A549 (cell line): ENCODE results near the gene IFT57. TPM values are rescaled to one million over a fixed set of nuclear protein-coding genes. Genes with fewer than 3 reads are reported as not detected.

Experiments used
- ATAC-seq, 2 experiments: fragments of 200-7000 bp in 1 of 2; fragments of >200 bp in 1 of 2; cut with Nextera tagmentation in 1 of 2; cut with Tn5 transposase in 1 of 2; 3 replicates each; pipeline versions ENCODE4 v1.8.0 to v1.9.1; 2018 to 2020; ENCODE audit warnings: mild to moderate bottlenecking in 1 of 2, moderate library complexity in 1 of 2
- CTCF ChIA-PET: fragments of 300-600 bp; sonication (Branson Sonifier 250); formaldehyde crosslinking; extraction: SDS; loops from one replicate; lab custom pipeline; 2021; ENCODE audit warnings: antibody characterized with exemption, inconsistent platforms; lab: Yijun Ruan, JAX
- POLR2A ChIA-PET: fragments of 350-600 bp; formaldehyde crosslinking; extraction: SDS; loops from one replicate; lab custom pipeline; 2021; ENCODE audit warnings: antibody characterized with exemption, inconsistent platforms; lab: Yijun Ruan, JAX
- DNase-seq, 2 experiments: peaks; one replicate each; pipeline versions ENCODE4 v3.0.0 to v3.0.0-alpha.2; 2011 to 2016; ENCODE audit warnings: low read depth in 1 of 2, low spot score in 1 of 2
- FAIRE-seq: peaks from 2 replicates; lab custom pipeline; 2011; peaks lifted over from hg19 to GRCh38; lab: Jason Lieb, UNC
- H3K27ac ChIP-seq, 2 experiments: fragments of >200 bp; sonication (Bioruptor Twin); formaldehyde crosslinking; 3 replicates each; pipeline ENCODE4 v1.5.1; 2016 to 2017
- H3K4me1 ChIP-seq: fragments of >200 bp; sonication (Bioruptor Twin); formaldehyde crosslinking; 3 replicates; pipeline ENCODE4 v1.6.1; 2016
- H3K4me2 ChIP-seq: fragments of >200 bp; sonication (Bioruptor Twin); formaldehyde crosslinking; 3 replicates; pipeline ENCODE4 v1.6.1; 2016
- H3K4me3 ChIP-seq: fragments of >200 bp; sonication (Bioruptor Twin); formaldehyde crosslinking; 3 replicates; pipeline ENCODE4 v1.5.1; 2016
- H3K9me3 ChIP-seq: fragments of >200 bp; sonication (Bioruptor Twin); formaldehyde crosslinking; 3 replicates; pipeline ENCODE4 v1.6.1; 2016
- BHLHE40 ChIP-seq: IDR thresholded peaks from 2 replicates; pipeline ENCODE4 v1.6.1; 2012; ENCODE audit warnings: low read depth, low read length, inconsistent platforms
- CBX2 ChIP-seq: fragments of 200-600 bp; sonication (generic); IDR thresholded peaks from 2 replicates; pipeline ENCODE4 v1.6.1; 2016; ENCODE audit warnings: low read depth, mild to moderate bottlenecking, borderline replicate concordance
- EHMT2 ChIP-seq: fragments of 200-600 bp; sonication (generic); IDR thresholded peaks from 2 replicates; pipeline ENCODE4 v1.6.1; 2016; ENCODE audit warnings: antibody characterized with exemption, low read depth, mild to moderate bottlenecking, moderate library complexity
- HEYL ChIP-seq: fragments of 250-450 bp; sonication (Bioruptor Pico); IDR thresholded peaks from 2 replicates; pipeline ENCODE4 v1.8.0; 2021; ENCODE audit warnings: mild to moderate bottlenecking, moderate library complexity
- NR3C1 ChIP-seq: fragments of >200 bp; sonication (Bioruptor Twin); formaldehyde crosslinking; IDR thresholded peaks from 3 replicates; pipeline ENCODE4 v1.6.1; 2017
- PHF8 ChIP-seq: fragments of 200-600 bp; sonication (generic); IDR thresholded peaks from 2 replicates; pipeline ENCODE4 v1.6.1; 2016; ENCODE audit warnings: low read depth, mild to moderate bottlenecking, antibody characterized with exemption, moderate library complexity, borderline replicate concordance
- RARB ChIP-seq: fragments of 250-450 bp; sonication (Bioruptor Pico); IDR thresholded peaks from 2 replicates; pipeline ENCODE4 v1.8.0; 2021; ENCODE audit warnings: mild to moderate bottlenecking, moderate library complexity
- SREBF2 ChIP-seq: fragments of 450-650 bp; IDR thresholded peaks from 2 replicates; pipeline ENCODE4 v1.6.1; 2014; ENCODE audit warnings: mild to moderate bottlenecking, moderate library complexity
- ZFP36 ChIP-seq: fragments of 450-650 bp; IDR thresholded peaks from 2 replicates; pipeline ENCODE4 v1.6.1; 2014; ENCODE audit warnings: borderline replicate concordance; ENCODE audit not compliant: partially characterized antibody
- ZNF302 ChIP-seq: fragments of 250-450 bp; sonication (Bioruptor Pico); IDR thresholded peaks from 2 replicates; pipeline ENCODE4 v1.9.0; 2021; ENCODE audit warnings: inconsistent platforms, mild to moderate bottlenecking, moderate library complexity
- ZSCAN20 ChIP-seq: fragments of 250-450 bp; sonication (Bioruptor Pico); IDR thresholded peaks from 2 replicates; pipeline ENCODE4 v1.8.0; 2022; ENCODE audit warnings: mild to moderate bottlenecking, moderate library complexity
- WGBS: methylation state at CpG from one replicate; pipeline ENCODE4 v1.1.6; 2017; ENCODE audit errors: missing lambda C conversion rate; 5-methylcytosine and 5-hydroxymethylcytosine counted together
- polyA plus RNA-seq, 4 experiments: library from polyadenylated mRNA; depleted of rRNA in 3 of 4; stranded (reverse); fragments of >200 nt; fragmentation: RNase III in 1 of 4; extraction: RNeasy Plus Mini Kit Qiagen cat#74134 plus additional on column Dnase treatment in 1 of 4; gene quantifications; 2 replicates in 3 of 4; 3 replicates in 1 of 4; pipeline ENCODE4 v1.2.3, GENCODE V29; 2011 to 2017
- TF ChIP-seq, protein P1 (sequence below): fragments of 450-650 bp; IDR thresholded peaks from 2 replicates; pipeline ENCODE4 v1.6.1; 2014; ENCODE audit warnings: antibody characterized with exemption
- TF ChIP-seq, protein P2 (sequence below): fragments of 150-350 bp; IDR thresholded peaks from 2 replicates; pipeline ENCODE4 v1.6.1; 2014; ENCODE audit warnings: low read depth, mild to moderate bottlenecking, low read length
- TF ChIP-seq, protein P3 (sequence below): fragments of 200-600 bp; sonication (generic); IDR thresholded peaks from 2 replicates; pipeline ENCODE4 v1.6.1; 2016; ENCODE audit warnings: antibody characterized with exemption, mild to moderate bottlenecking, moderate library complexity

Gene IFT57
- polyA plus RNA-seq, 2 of the 4 experiments (the other 2 are of a cell fraction) = 39.1 to 59.2 TPM

DNA sequence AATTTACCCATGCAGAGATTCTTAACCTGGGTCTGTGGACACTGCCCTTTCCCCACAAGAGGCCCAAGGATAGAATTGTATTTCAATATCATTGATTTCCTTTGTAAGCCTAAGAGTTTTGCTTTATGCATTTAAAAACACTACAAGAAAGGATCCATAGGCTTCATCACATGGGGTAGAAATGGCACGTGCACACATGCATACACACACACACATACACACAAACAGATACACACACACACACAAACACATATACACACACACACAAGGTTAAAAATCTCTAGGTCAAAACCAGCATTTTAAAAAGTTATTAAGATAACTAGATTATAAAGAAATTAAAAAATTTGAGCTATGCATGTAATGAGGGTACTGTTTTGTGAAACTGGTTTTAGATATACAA is 95.9 kb downstream of the IFT57 start:
- no peak for TF ChIP-seq ZFP36
- no peak for TF ChIP-seq HEYL (CRISPR knock-in tag)
- TF ChIP-seq NR3C1 = no peak
- TF ChIP-seq RARB (CRISPR knock-in tag) = no peak
- no peak for TF ChIP-seq EHMT2
- TF ChIP-seq, all 56 proteins: peak for 0
- POLR2A ChIA-PET = no interaction called here
- H3K4me1 ChIP-seq = peaks cover 7% of the 10 kb centered on the region
- no peak overlapping the region for H3K4me2 ChIP-seq
- FAIRE-seq = no peak
- CTCF ChIA-PET = interaction anchor here (1.2 kb wide), 1 partner anchor 31 kb away, joined by 3 read pairs; no protein-coding TSS in a partner anchor
- no peak overlapping the region for H3K4me3 ChIP-seq
- WGBS = 83% methylated on average over 1 of the region's 1 CpG
- no peak for ATAC-seq
- no peak overlapping the region for H3K27ac ChIP-seq
- no peaks in the 10 kb centered on the region for H3K9me3 ChIP-seq
- DNase-seq = no peak

DNA sequence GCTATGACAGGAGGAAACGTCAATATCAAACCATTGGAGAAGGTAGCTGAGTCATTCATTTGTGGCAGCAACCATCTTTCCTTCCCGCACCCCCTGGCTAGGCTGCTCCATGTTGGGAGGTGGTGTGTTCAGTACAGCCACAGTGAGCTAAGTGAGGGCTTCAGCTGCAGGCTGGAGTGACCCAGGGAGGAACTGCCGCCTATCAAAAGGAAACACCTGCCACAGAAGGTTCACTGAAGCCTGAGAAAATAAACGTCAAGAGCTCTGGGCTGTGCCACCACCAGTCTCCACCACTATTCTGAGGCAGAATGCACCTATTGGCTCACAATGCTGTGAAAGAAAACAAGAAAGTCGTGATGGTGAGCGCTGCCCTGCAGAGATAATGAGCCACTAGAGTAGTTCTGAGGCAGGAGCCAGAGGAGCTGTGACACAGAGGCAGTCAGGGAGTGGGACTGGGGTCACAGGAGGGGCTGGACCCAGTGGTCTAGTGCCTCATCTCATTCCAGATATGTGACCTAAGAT is 96.6 kb downstream of the IFT57 start:
- H3K4me2 ChIP-seq = no peak overlapping the region
- POLR2A ChIA-PET = no interaction called here

DNA sequence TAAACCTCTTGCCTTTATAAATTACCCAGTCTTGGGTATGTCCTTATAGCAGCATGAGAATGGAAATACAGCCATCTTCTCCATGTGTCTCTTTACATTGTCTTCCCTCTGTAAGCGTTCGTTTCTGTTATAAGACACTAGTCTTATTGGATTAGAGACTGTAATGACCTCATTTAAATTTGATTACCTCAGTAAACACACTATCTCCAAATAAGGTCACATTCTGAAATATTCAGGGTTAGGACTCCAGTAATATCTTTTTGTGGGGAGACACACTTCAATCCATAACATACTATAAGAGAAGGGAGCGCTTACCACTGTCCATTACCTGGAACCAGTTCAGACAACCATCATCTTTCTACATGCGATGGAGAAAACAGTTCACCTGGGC is 97.1 kb downstream of the IFT57 start:
- Histone ChIP-seq H3K9me3 (no peaks in the 10 kb centered on the region), H3K27ac (no peak overlapping the region), H3K4me2 (no peak overlapping the region), H3K4me1 (no peaks in the 10 kb centered on the region), H3K4me3 (no peak overlapping the region)
- FAIRE-seq (no peak), ATAC-seq (no peak), DNase-seq (no peak)
- TF ChIP-seq SREBF2 (no peak), BHLHE40 (no peak), ZNF302 (no peak), CBX2 (no peak), RARB (CRISPR knock-in tag) (no peak), EHMT2 (no peak)
- TF ChIP-seq, protein P1, sequence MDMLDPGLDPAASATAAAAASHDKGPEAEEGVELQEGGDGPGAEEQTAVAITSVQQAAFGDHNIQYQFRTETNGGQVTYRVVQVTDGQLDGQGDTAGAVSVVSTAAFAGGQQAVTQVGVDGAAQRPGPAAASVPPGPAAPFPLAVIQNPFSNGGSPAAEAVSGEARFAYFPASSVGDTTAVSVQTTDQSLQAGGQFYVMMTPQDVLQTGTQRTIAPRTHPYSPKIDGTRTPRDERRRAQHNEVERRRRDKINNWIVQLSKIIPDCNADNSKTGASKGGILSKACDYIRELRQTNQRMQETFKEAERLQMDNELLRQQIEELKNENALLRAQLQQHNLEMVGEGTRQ = no peak
- 97% methylated on average over 4 of the region's 4 CpGs for WGBS
- POLR2A ChIA-PET = no interaction called here
- CTCF ChIA-PET = no interaction called here

More for the DNA sequence above, 96.6 kb downstream of the IFT57 start:
- CTCF ChIA-PET = interaction anchor here (1.2 kb wide), 1 partner anchor 32 kb away, joined by 3 read pairs; no protein-coding TSS in a partner anchor
- ATAC-seq (no peak), DNase-seq (no peak), FAIRE-seq (no peak)
- WGBS = 65% methylated on average over 6 of the region's 6 CpGs
- TF ChIP-seq ZSCAN20 (CRISPR knock-in tag) (no peak), CBX2 (no peak), PHF8 (no peak)
- TF ChIP-seq, protein P2, sequence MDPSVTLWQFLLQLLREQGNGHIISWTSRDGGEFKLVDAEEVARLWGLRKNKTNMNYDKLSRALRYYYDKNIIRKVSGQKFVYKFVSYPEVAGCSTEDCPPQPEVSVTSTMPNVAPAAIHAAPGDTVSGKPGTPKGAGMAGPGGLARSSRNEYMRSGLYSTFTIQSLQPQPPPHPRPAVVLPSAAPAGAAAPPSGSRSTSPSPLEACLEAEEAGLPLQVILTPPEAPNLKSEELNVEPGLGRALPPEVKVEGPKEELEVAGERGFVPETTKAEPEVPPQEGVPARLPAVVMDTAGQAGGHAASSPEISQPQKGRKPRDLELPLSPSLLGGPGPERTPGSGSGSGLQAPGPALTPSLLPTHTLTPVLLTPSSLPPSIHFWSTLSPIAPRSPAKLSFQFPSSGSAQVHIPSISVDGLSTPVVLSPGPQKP = no peak
- TF ChIP-seq, protein P3, sequence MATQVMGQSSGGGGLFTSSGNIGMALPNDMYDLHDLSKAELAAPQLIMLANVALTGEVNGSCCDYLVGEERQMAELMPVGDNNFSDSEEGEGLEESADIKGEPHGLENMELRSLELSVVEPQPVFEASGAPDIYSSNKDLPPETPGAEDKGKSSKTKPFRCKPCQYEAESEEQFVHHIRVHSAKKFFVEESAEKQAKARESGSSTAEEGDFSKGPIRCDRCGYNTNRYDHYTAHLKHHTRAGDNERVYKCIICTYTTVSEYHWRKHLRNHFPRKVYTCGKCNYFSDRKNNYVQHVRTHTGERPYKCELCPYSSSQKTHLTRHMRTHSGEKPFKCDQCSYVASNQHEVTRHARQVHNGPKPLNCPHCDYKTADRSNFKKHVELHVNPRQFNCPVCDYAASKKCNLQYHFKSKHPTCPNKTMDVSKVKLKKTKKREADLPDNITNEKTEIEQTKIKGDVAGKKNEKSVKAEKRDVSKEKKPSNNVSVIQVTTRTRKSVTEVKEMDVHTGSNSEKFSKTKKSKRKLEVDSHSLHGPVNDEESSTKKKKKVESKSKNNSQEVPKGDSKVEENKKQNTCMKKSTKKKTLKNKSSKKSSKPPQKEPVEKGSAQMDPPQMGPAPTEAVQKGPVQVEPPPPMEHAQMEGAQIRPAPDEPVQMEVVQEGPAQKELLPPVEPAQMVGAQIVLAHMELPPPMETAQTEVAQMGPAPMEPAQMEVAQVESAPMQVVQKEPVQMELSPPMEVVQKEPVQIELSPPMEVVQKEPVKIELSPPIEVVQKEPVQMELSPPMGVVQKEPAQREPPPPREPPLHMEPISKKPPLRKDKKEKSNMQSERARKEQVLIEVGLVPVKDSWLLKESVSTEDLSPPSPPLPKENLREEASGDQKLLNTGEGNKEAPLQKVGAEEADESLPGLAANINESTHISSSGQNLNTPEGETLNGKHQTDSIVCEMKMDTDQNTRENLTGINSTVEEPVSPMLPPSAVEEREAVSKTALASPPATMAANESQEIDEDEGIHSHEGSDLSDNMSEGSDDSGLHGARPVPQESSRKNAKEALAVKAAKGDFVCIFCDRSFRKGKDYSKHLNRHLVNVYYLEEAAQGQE = no peak
- Histone ChIP-seq H3K4me3 (no peak overlapping the region), H3K27ac (no peak overlapping the region), H3K9me3 (no peaks in the 10 kb centered on the region), H3K4me1 (no peaks in the 10 kb centered on the region; the same call in 2 of the 3 replicates)
